GM19240 (cell line): ENCODE data around the gene SLC12A1.
"Not testable (repeated sequence)": the region's sequence is repeated elsewhere in the genome, so short reads cannot be mapped to it uniquely, and the experiment has no call there.

ENCODE experiments used
- DNase-seq: peaks from one replicate; pipeline ENCODE4 v3.0.0; 2011; ENCODE audit warnings: low spot score; ENCODE audit not compliant: insufficient read length

Gene SLC12A1

GRCh38 chr15:48306639-48307038 lies 100.5 kb downstream of the SLC12A1 start:
- DNase-seq, result no peak

DNA sequence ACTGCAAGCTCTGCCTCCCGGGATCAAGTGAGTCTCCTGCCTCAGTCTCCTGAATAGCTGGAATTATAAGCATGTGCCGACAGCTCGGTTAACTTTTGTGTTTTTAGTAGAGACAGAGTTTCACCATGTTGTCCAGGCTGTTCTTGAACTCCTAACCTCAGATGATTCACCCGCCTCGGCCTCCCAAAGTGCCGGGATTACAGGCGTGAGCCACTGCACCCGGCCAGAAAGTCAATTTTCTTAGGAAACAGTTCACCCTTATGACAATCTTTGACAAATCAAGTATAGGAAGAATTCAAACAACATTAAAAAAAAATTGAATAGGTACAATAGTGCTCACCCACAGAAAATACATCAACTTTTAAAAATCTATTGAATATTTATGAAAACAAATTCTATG lies 101.5 kb downstream of the SLC12A1 start:
- no peak for DNase-seq

GRCh38 chr15:48309740-48310139 lies 103.6 kb downstream of the SLC12A1 start:
- no peak for DNase-seq

DNA sequence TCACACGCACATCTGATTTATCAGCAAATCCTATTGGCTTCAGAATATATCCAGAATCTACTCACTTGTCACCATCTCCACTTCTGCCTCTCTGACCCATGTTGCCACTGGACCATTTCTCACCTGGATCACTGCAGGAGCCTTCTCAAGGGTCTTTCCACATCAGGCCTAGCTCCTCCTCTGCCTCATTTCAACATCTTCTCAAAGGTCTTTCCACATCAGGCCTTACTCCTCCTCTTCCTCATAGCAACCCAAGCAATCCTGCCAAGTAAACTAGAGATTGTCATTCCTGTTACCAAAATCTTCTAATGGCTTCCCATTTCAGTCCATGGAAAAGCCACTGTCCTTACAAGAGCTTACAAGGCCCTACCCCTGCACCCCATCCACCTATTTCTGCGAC lies 107.1 kb downstream of the SLC12A1 start:
- DNase-seq, result no peak

DNA sequence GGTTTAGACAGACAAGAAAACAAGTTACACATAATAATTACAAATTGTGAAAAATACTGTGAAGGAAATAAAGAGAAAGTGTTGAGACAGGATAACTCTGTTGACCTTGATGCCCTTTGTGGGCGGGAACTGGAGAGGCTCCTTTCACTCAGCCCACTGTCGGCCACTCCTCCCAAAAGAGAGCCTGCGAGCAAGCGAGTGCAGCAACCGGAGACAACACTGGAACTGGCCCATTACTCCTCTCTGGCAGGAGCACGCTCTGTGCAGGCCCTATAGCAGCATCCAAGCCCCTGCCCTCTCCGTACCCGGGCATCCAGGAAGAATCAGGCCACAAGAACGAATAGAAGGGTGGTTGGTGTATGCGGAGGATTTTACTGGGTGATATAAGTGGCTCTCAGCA lies 108.9 kb downstream of the SLC12A1 start:
- DNase-seq, result no peak

- DNase-seq, result no peak
Observed at GRCh38 chr15:48317221-48317620, 111.1 kb downstream of the SLC12A1 start.

DNA sequence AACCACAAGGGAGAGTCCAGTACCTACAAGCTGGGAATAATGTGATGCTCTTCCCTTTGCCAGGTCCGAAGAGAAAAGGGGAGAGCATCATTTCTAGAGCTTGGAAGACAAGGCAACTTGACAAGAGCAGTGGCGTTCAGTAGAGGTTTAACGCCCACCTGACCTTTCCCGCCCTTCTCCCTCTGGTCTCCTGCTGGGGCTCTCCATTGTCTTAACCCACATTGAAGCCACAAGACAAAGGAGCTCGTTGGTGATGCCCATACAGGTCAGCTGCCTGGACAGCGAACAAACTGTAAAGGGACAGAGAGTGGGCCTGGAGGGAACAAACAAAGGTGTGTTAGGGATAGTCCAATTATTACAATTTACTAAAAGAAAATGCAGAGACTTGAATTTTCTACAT lies 112.0 kb downstream of the SLC12A1 start:
- no peak for DNase-seq

- no peak for DNase-seq
Observed at GRCh38 chr15:48323294-48323693, 117.2 kb downstream of the SLC12A1 start.

- DNase-seq, result no peak
Observed at GRCh38 chr15:48324949-48325348, 118.8 kb downstream of the SLC12A1 start.

DNA sequence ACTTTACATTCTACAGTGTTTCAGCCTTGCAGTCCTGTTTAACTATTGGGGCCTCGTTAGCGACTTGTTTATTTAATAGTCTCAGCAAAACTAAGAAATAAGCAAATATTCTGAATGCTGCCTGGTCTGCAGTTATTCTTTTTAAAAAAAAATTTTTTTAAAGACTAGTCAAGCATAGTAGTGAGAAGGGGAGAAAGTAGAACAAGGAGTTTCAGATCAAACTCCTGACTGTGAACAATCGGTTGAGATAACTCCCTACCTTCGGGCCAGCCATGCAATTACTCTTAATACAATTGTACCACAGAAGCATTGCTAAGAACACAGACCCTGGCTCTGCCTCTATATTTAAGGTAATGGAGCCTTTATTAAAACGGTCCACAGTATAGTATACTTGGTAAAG lies 119.3 kb downstream of the SLC12A1 start:
- no peak for DNase-seq

DNA sequence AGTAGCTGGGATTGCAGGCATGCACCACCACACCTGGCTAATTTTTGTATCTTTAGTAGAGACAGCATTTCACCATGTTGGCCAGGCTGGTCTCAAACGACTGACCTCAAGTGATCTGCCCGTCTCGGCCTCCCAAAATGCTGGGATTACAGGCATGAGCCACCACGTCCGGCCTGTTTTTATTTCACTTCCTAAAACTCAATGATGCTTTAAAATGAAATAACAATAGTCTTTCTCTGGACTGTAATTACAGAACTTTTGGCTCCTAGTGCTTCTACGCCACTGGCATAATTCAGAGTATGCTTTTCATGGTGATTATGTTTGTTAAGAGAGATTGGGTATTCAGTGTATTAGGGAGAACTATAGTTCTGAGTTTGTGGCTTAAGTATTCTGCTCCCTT lies 120.1 kb downstream of the SLC12A1 start:
- not testable (repeated sequence) for DNase-seq

DNA sequence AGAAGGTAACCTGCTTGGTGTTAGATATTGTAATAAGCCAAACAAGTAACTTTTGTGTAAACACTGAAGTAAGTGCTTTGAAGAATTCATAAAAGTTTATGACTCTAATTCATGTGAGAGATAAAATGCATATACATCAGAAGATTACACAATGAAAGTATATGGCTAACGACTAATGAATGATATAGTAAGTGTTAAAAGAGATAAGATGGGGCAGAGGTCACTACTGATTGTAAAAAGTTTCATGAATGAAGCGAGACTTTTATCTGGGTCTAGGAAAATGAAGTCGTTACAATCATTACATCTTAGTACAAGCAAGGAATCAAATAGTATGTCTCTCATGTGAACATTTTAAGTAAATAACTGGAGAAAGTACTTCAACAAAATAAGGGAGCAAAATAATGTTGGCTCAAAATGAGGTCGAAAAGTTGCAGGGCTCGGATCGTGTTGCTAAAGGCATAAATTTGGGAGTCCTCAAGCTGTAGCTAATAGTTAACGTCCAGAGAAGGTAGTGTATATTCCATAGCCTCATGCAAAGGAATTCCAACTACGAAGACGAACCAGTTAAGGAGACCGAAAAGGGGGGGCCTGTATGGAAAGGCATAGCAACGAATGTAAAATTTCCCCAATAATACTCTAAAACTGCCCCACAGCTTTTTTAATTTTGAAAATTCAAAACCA lies 124.1 kb downstream of the SLC12A1 start:
- no peak for DNase-seq

- DNase-seq, result no peak
Observed at GRCh38 chr15:48330855-48331795, 125.0 kb downstream of the SLC12A1 start, which contains the start of gene DUT. Gene DUT, plus strand, starts transcription at chr15:48331429. Its CDS starts 87 bp downstream, at chr15:48331516.

DNA sequence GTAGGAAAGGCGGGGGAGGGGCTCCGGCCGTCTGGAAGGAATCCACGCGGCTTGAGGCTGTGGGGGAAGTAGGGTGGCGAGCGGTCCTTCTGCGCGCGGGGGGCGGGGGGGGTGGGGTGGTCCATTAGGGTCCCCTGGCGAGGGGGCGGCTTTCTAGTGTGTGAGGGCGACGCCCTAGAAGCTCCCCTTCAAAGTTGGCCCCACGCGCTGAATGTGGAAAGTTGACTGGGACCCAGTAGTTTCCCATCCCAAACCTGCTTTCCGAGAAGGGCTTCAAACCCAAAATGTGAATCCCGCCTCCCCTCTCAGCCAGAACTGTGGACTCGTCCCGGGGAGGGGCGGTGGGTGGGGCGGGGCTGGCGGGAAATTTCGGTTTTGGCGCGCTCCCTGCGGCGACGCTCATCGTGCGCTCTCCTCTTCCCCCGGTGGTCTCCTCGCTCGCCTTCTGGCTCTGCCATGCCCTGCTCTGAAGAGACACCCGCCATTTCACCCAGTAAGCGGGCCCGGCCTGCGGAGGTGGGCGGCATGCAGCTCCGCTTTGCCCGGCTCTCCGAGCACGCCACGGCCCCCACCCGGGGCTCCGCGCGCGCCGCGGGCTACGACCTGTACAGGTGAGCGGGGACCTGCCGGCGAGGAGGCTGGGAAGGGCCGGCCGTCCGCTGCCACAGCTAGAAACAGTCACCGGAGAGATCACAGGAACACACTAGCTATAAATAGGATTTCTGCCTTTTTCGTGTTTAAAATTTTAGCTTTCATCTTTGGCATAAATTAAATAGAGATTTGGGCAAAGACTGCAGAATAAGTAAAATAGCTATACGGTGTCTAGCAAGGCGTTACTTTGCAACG lies 125.9 kb downstream of the SLC12A1 start:
- no peak for DNase-seq

DNA sequence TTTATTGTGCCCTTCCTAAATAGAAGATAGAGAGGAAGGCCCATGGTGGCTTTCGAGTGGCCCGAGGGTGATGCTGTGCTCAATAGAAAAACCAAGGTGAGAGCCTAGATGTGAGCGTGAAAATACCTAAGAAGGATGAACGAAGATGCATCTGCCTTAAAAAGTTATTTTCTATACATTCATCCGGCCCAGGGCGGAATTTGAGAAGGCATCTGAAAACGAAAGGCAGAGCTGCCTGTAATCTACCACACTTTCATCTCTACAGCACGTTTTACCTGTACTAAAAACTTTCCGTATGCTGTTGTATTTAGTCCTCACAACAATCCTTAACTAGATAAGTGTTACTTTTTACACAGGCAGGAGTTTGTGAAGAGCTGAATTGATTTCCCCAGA lies 126.5 kb downstream of the SLC12A1 start:
- no peak for DNase-seq

- DNase-seq, result no peak
Observed at GRCh38 chr15:48333540-48333939, 127.4 kb downstream of the SLC12A1 start.

- DNase-seq, result no peak
Observed at GRCh38 chr15:48334260-48334659, 128.2 kb downstream of the SLC12A1 start.

DNA sequence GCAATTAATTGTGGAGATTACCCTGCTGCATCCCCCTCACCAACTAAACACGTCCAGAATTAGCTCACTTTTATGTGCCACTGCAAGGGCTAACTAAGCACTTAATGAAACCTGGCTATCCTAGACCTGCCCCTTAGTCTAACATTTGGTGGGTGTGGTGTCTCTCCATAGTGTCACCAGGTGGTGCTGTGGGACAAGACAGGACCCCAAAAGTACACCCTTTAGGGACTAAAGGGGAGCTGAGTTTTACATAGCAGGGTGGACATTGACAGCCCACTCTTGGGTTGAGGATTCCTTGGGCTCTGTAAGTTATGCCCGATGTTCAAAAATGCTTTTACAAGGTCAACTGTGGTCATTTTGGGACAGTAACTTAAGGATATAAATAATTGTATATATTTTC lies 130.8 kb downstream of the SLC12A1 start:
- DNase-seq, result no peak

- no peak for DNase-seq
Observed at GRCh38 chr15:48337607-48338006, 131.5 kb downstream of the SLC12A1 start.

DNA sequence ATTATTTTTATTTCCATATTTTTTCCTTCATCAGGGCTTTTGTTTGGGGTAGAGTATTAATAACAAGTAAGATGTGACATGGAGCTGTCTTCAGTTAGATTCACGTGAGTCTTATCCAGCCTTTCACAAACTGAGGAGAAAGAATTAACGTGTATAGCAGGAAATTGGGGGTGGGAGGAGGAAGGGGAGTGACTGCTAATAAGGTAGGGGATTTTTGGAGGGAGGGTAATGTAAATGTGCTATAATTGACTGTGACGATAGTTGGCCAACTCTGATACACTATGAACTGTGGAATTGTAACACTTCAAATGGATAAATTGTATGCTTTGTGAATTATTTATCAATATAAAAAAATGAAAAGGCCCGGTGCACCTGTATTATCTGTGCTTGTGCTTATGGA lies 134.0 kb downstream of the SLC12A1 start:
- DNase-seq, result no peak

DNA sequence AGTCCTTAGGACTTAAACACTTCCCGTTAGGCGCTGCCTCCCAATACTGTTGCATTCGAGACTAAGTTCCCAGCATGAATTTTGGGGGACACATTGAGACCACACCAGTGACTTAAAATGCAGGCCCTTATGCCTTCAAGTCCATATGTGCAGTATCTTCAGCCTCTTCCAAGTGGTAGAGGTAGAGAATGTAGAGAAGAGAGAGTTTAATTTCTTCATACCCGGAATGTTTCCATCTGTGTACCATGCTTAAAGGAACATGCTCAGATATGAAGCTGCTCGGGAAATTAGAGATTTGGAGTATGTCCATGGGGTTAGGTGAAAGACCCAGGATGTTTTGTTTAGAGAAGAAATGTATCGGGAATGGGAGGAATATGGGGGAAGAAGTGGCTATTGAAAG lies 137.8 kb downstream of the SLC12A1 start:
- no peak for DNase-seq

- DNase-seq, result no peak
Observed at GRCh38 chr15:48345516-48345915, 139.4 kb downstream of the SLC12A1 start.
